Calu3 (cell line): ENCODE data around the gene PTCHD1. TPM values are rescaled to one million over a fixed set of nuclear protein-coding genes. Genes with fewer than 3 reads are reported as not detected.

Source experiments
- BruUV-seq: library from RNA; stranded (reverse); fragments of 400-500 nt; replicated peaks from 2 replicates; lab custom pipeline; 2021; lab: Mats Ljungman, UMichigan
- CTCF ChIA-PET: fragments of 300-600 bp; sonication (Branson Sonifier 250); formaldehyde crosslinking; loops from one replicate; lab custom pipeline; 2022; ENCODE audit warnings: antibody characterized with exemption; lab: Charles Lee
- DNase-seq: peaks from one replicate; pipeline ENCODE4 v3.0.0; 2022
- H3K27ac Mint-ChIP-seq: one replicate; pipeline ENCODE4 v1.8.0; 2022; ENCODE audit warnings: mixed read lengths; ENCODE audit not compliant: unreplicated experiment
- H3K27me3 Mint-ChIP-seq: one replicate; pipeline ENCODE4 v1.8.0; 2022; ENCODE audit warnings: mixed read lengths; ENCODE audit not compliant: unreplicated experiment
- H3K36me3 Mint-ChIP-seq: one replicate; pipeline ENCODE4 v1.8.0; 2022; ENCODE audit warnings: mild to moderate bottlenecking, moderate library complexity, mixed read lengths; ENCODE audit not compliant: insufficient read depth, unreplicated experiment
- H3K4me1 Mint-ChIP-seq: one replicate; pipeline ENCODE4 v1.8.0; 2022; ENCODE audit warnings: mild to moderate bottlenecking, low read depth, mixed read lengths; ENCODE audit not compliant: unreplicated experiment
- H3K4me3 Mint-ChIP-seq: one replicate; pipeline ENCODE4 v1.8.0; 2022; ENCODE audit warnings: mild to moderate bottlenecking, low read depth, moderate library complexity, mixed read lengths; ENCODE audit not compliant: unreplicated experiment
- H3K9me3 Mint-ChIP-seq: one replicate; pipeline ENCODE4 v1.8.0; 2022; ENCODE audit warnings: low read depth, mixed read lengths; ENCODE audit not compliant: unreplicated experiment
- CTCF ChIP-seq: fragments of 200-600 bp; IDR thresholded peaks from one replicate; pipeline ENCODE4 v1.8.0; 2022; ENCODE audit warnings: antibody characterized with exemption; ENCODE audit not compliant: unreplicated experiment
- intact Hi-C: fragments of 100-400 bp; cut with micrococcal nuclease; formaldehyde crosslinking; loops from one replicate; pipeline ENCODE4 v1.10.0; 2022; ENCODE audit not compliant: unreplicated experiment
- total RNA-seq: library from RNA; stranded (reverse); gene quantifications from 2 replicates; pipeline ENCODE4 v1.2.3, GENCODE V29; 2022

PTCHD1 gene
- total RNA-seq, 1 experiment from 2014 or later: not detected

GRCh38 chrX:23389196-23389792 lies 54.6 kb downstream of the PTCHD1 start:
- DNase-seq: no peak
- BruUV-seq: no TSS peak
- intact Hi-C loops: no loop called here
- Mint-ChIP-seq H3K27me3 (no peaks in the 10 kb centered on the region), H3K36me3 (no peaks in the 10 kb centered on the region), H3K9me3 (no peaks in the 10 kb centered on the region), H3K4me1 (no peaks in the 10 kb centered on the region), H3K27ac (no peak overlapping the region), H3K4me3 (no peak overlapping the region)
- CTCF ChIA-PET: no interaction called here
- TF ChIP-seq CTCF: no peak

GRCh38 chrX:23390979-23391378 lies 56.3 kb downstream of the PTCHD1 start:
- BruUV-seq: no TSS peak
- Mint-ChIP-seq H3K36me3 (no peaks in the 10 kb centered on the region), H3K27me3 (no peaks in the 10 kb centered on the region), H3K4me3 (no peak overlapping the region), H3K9me3 (no peaks in the 10 kb centered on the region), H3K27ac (no peak overlapping the region), H3K4me1 (no peaks in the 10 kb centered on the region)
- DNase-seq: no peak
- intact Hi-C loops: no loop called here
- CTCF ChIA-PET: interaction anchor here (0.6 kb wide), 1 partner anchor 410 kb away, joined by 3 read pairs; no protein-coding TSS in a partner anchor
- TF ChIP-seq CTCF: no peak

- H3K27ac Mint-ChIP-seq: no peak overlapping the region
- no peaks in the 10 kb centered on the region for H3K36me3 Mint-ChIP-seq
- H3K4me3 Mint-ChIP-seq: no peak overlapping the region
- no peaks in the 10 kb centered on the region for H3K27me3 Mint-ChIP-seq
- no peak for DNase-seq
- H3K9me3 Mint-ChIP-seq: no peaks in the 10 kb centered on the region
- H3K4me1 Mint-ChIP-seq: no peaks in the 10 kb centered on the region
- BruUV-seq: no TSS peak
- CTCF ChIA-PET: no interaction called here
- intact Hi-C loops: no loop called here
- TF ChIP-seq CTCF: no peak
These were observed 57.5 kb downstream of the PTCHD1 start for GRCh38 chrX:23392195-23392594.

- no peak overlapping the region for H3K4me3 Mint-ChIP-seq
- no peaks in the 10 kb centered on the region for H3K4me1 Mint-ChIP-seq
- H3K27me3 Mint-ChIP-seq: peaks cover 13% of the 10 kb centered on the region
- no peak for TF ChIP-seq CTCF
- H3K36me3 Mint-ChIP-seq: no peaks in the 10 kb centered on the region
- BruUV-seq: no TSS peak
- DNase-seq: no peak
- intact Hi-C loops: no loop called here
- no peak overlapping the region for H3K27ac Mint-ChIP-seq
- no peaks in the 10 kb centered on the region for H3K9me3 Mint-ChIP-seq
- CTCF ChIA-PET: no interaction called here
These were observed 59.8 kb downstream of the PTCHD1 start for GRCh38 chrX:23394421-23394820.
